ENCODE measurements around the gene LEFTY1.

GRCh38 chr1:225890346-225891228 lies 1.6 kb upstream of the LEFTY1 start:
- TF ChIP-seq CTCF (IDR thresholded peaks at IDR 0.05) (no peak), POLR2A (IDR thresholded peaks at IDR 0.05) (no peak)

Measured in right lobe of liver (tissue), 4 donors.